HepG2 (cell line): Measurements from ENCODE around the gene SRCIN1. TPM values are rescaled to one million over a fixed set of nuclear protein-coding genes. Genes with fewer than 3 reads are reported as not detected.

Experiments used
- ATAC-seq: fragments of 200-7000 bp; cut with Tn5 transposase; 3 replicates; pipeline ENCODE4 v1.9.1; 2020; ENCODE audit warnings: mild to moderate bottlenecking, moderate library complexity
- BruUV-seq: library from RNA; stranded (reverse); fragments of 400-500 nt; replicated peaks from 2 replicates; lab custom pipeline; 2021; lab: Mats Ljungman, UMichigan
- CTCF ChIA-PET: fragments of 300-600 bp; formaldehyde crosslinking; extraction: SDS; loops from one replicate; lab custom pipeline; 2021; ENCODE audit warnings: low total read pairs, inconsistent platforms, low intra/inter-chr PET ratio; lab: Yijun Ruan, JAX
- POLR2A ChIA-PET: fragments of 350-600 bp; sonication (Branson Sonifier 250); formaldehyde crosslinking; loops from one replicate; lab custom pipeline; 2020; ENCODE audit warnings: antibody characterized with exemption, inconsistent platforms; lab: Yijun Ruan, JAX
- DNase-seq: peaks from one replicate; pipeline ENCODE4 v3.0.0-alpha.2; 2015; ENCODE audit warnings: low spot score
- FAIRE-seq: peaks from 3 replicates; lab custom pipeline; 2011; peaks lifted over from hg19 to GRCh38; lab: Jason Lieb, UNC
- H2AFZ ChIP-seq: one replicate; pipeline ENCODE4 v1.6.1; 2011; ENCODE audit warnings: low read length, inconsistent platforms
- H3K27ac ChIP-seq: fragments of 300-600 bp; 3 replicates; pipeline ENCODE4 v1.8.0; 2011; ENCODE audit warnings: mixed run types, mild to moderate bottlenecking, mixed read lengths, low read length, inconsistent platforms; ENCODE audit not compliant: insufficient read depth; ENCODE audit errors: extremely low read length
- H3K27me3 ChIP-seq, 2 experiments: fragments of 200-600 bp in 1 of 2; 2 replicates in 1 of 2; 3 replicates in 1 of 2; pipeline versions ENCODE4 v1.6.0 to v1.8.0; 2011; ENCODE audit warnings: low read length in 2 of 2, mild to moderate bottlenecking in 2 of 2, moderate library complexity in 2 of 2, inconsistent platforms in 1 of 2; ENCODE audit not compliant: insufficient read depth in 2 of 2, control insufficient read depth in 1 of 2
- H3K36me3 ChIP-seq, 2 experiments: fragments of 200-600 bp in 1 of 2; replicated peaks in 1 of 2; 2 replicates in 1 of 2; 3 replicates in 1 of 2; pipeline versions ENCODE4 v1.5.1 to v1.8.0; 2011; ENCODE audit warnings: low read length in 2 of 2, inconsistent platforms in 1 of 2; ENCODE audit not compliant: insufficient read depth in 2 of 2, control insufficient read depth in 1 of 2
- H3K4me1 ChIP-seq: 2 replicates; pipeline ENCODE4 v1.5.1; 2012; ENCODE audit warnings: low read length, inconsistent platforms; ENCODE audit not compliant: insufficient read depth
- H3K4me2 ChIP-seq: 2 replicates; pipeline ENCODE4 v1.6.0; 2011; ENCODE audit warnings: low read depth, low read length, inconsistent platforms
- H3K4me3 ChIP-seq, 3 experiments: fragments of 200-600 bp in 1 of 3; sonication (generic), shearing (Covaris generic) in 1 of 3; replicated peaks in 1 of 3; 2 replicates each; pipeline ENCODE4 v1.5.1; 2011 to 2016; ENCODE audit warnings: low read length in 3 of 3, inconsistent platforms in 2 of 3, low read depth in 2 of 3, mild to moderate bottlenecking in 2 of 3, control low read depth in 1 of 3, mixed read lengths in 1 of 3; ENCODE audit not compliant: insufficient read depth in 1 of 3
- H3K79me2 ChIP-seq: one replicate; pipeline ENCODE4 v1.6.1; 2011; ENCODE audit warnings: low read length, inconsistent platforms; ENCODE audit not compliant: insufficient read depth
- H3K9ac ChIP-seq: 2 replicates; pipeline ENCODE4 v1.6.0; 2011; ENCODE audit warnings: mild to moderate bottlenecking, low read depth, low read length, inconsistent platforms; ENCODE audit not compliant: insufficient read depth
- H3K9me3 ChIP-seq: 2 replicates; pipeline ENCODE4 v1.5.1; 2012; ENCODE audit warnings: mild to moderate bottlenecking, low read length
- H4K20me1 ChIP-seq: 2 replicates; pipeline ENCODE4 v1.6.0; 2011; ENCODE audit warnings: inconsistent platforms, mild to moderate bottlenecking, low read length, moderate library complexity; ENCODE audit not compliant: insufficient read depth
- ATF1 ChIP-seq: IDR thresholded peaks from 2 replicates; pipeline ENCODE4 v1.6.1; 2016; ENCODE audit warnings: mild to moderate bottlenecking, control low read depth
- CENPT ChIP-seq: sonication (generic); formaldehyde crosslinking; IDR thresholded peaks from 2 replicates; pipeline ENCODE4 v1.8.0; 2022; ENCODE audit warnings: low read depth, mild to moderate bottlenecking, moderate library complexity, missing genetic modification reagents
- IRF9 ChIP-seq: sonication (generic); formaldehyde crosslinking; IDR thresholded peaks from 2 replicates; pipeline ENCODE4 v1.8.0; 2022; ENCODE audit warnings: missing genetic modification reagents, mild to moderate bottlenecking, borderline replicate concordance
- MAZ ChIP-seq, 2 experiments: sonication (generic) in 1 of 2; formaldehyde crosslinking in 1 of 2; IDR thresholded peaks; 2 replicates each; pipeline versions ENCODE4 v1.5.0 to v1.6.1; 2012 to 2020; ENCODE audit warnings: low read depth in 2 of 2, mild to moderate bottlenecking in 2 of 2, borderline replicate concordance in 1 of 2, improper control_type of control experiment in 1 of 2, low read length in 1 of 2, missing genetic modification reagents in 1 of 2, moderate library complexity in 1 of 2
- SMARCE1 ChIP-seq: fragments of 450-650 bp; IDR thresholded peaks from 2 replicates; pipeline ENCODE4 v1.6.1; 2017; ENCODE audit warnings: borderline replicate concordance
- TCF7 ChIP-seq: sonication (generic); IDR thresholded peaks from 2 replicates; pipeline ENCODE4 v1.6.1; 2016; ENCODE audit warnings: antibody characterized with exemption, low read depth
- ZC3H4 ChIP-seq: sonication (generic); formaldehyde crosslinking; IDR thresholded peaks from 2 replicates; pipeline ENCODE4 v1.4.0; 2020; ENCODE audit warnings: missing genetic modification reagents, borderline replicate concordance
- ZEB1 ChIP-seq: IDR thresholded peaks from 2 replicates; pipeline ENCODE4 v1.6.1; 2012; ENCODE audit warnings: mild to moderate bottlenecking, low read depth, inconsistent platforms; ENCODE audit not compliant: insufficient replicate concordance
- ZMYM2 ChIP-seq: sonication (generic); formaldehyde crosslinking; IDR thresholded peaks from 2 replicates; pipeline ENCODE4 v1.8.0; 2022; ENCODE audit warnings: mild to moderate bottlenecking, missing genetic modification reagents
- ZNF362 ChIP-seq: sonication (generic); formaldehyde crosslinking; IDR thresholded peaks from 2 replicates; pipeline ENCODE4 v1.4.0; 2020; ENCODE audit warnings: missing genetic modification reagents, mild to moderate bottlenecking, borderline replicate concordance
- ZNF441 ChIP-seq: sonication (generic); formaldehyde crosslinking; IDR thresholded peaks from 2 replicates; pipeline ENCODE4 v1.7.0; 2021; ENCODE audit warnings: missing genetic modification reagents, borderline replicate concordance
- WGBS: methylation state at CpG from one replicate; pipeline ENCODE4 v1.1.6; 2017; ENCODE audit warnings: low lambda C conversion rate; 5-methylcytosine and 5-hydroxymethylcytosine counted together
- in situ Hi-C: cut with HindIII; loops from 2 replicates; pipeline ENCODE4 v1.10.0; 2017; ENCODE audit warnings: low pct_unique_long_range_greater_than_20kb; ENCODE audit not compliant: extremely low pct_ligation_motif_present
- intact Hi-C: fragments of 100-400 bp; cut with micrococcal nuclease; formaldehyde crosslinking; loops from one replicate; pipeline ENCODE4 v1.10.0; 2022; ENCODE audit not compliant: unreplicated experiment
- polyA plus RNA-seq, 8 experiments: library from polyadenylated mRNA; depleted of rRNA in 3 of 8; stranded (reverse) in 7 of 8; unstranded in 1 of 8; fragments of >200 nt; fragmentation: Illumina TruSeq in 4 of 8; extraction: Trizol in 4 of 8; gene quantifications; 2 replicates each; pipeline versions ENCODE4 v1.2.1 to v1.2.3, GENCODE V29; 2011 to 2016; ENCODE audit warnings: low read depth in 4 of 8, missing spikeins in 1 of 8, mixed read lengths in 1 of 8; ENCODE audit not compliant: insufficient read depth in 1 of 8
- total RNA-seq, 5 experiments: library from RNA; depleted of rRNA; stranded (reverse); fragments of >200 nt; fragmentation: Illumina TruSeq; extraction: Trizol; gene quantifications; 2 replicates each; pipeline ENCODE4 v1.2.3, GENCODE V29; 2016; ENCODE audit warnings: low read depth in 1 of 5

The SRCIN1 gene
- total and polyA plus RNA-seq, 2 of the 13 experiments (the other 11 are each of a cell fraction or from before 2014, with no cell fraction given) = 1.2 to 9.6 TPM

- H3K4me3 ChIP-seq = no peak overlapping the region
- H3K79me2 ChIP-seq = no peaks in the 10 kb centered on the region
- H3K4me1 ChIP-seq = no peaks in the 10 kb centered on the region
- 37% methylated on average over 7 of the region's 7 CpGs for WGBS
- intact Hi-C loops = no loop called here
- H3K9ac ChIP-seq = no peak overlapping the region
- BruUV-seq = no TSS peak
- peak; percentile 19; the same call in 2 of the 3 replicates for ATAC-seq
- no peak overlapping the region for H3K4me2 ChIP-seq
- no peak overlapping the region for H2AFZ ChIP-seq
- CTCF ChIA-PET = no interaction called here
- H4K20me1 ChIP-seq = no peaks in the 10 kb centered on the region; the same call in 1 of the 2 replicates
- TF ChIP-seq ZC3H4 (CRISPR knock-in tag) (no peak), IRF9 (CRISPR knock-in tag) (0 out of 2 replicates have a peak, but pooled peaks have one; percentile 30)
- TF ChIP-seq, all 625 proteins: peak for 1
- FAIRE-seq (no peak), DNase-seq (no peak)
- in situ Hi-C loops = no loop called here
- H3K27me3 ChIP-seq = peaks cover 12 to 54% of the 10 kb centered on the region in 2 experiments
- no peaks in the 10 kb centered on the region for H3K36me3 ChIP-seq
- no peak overlapping the region for H3K27ac ChIP-seq
- H3K9me3 ChIP-seq = no peaks in the 10 kb centered on the region
- POLR2A ChIA-PET = no interaction called here
Measured at GRCh38 chr17:38534498-38534885, 71.3 kb downstream of the SRCIN1 start.

- no peak for DNase-seq
- Histone ChIP-seq H3K79me2 (no peaks in the 10 kb centered on the region), H3K9ac (no peak overlapping the region), H3K9me3 (no peaks in the 10 kb centered on the region), H3K4me1 (no peaks in the 10 kb centered on the region), H3K4me2 (no peak overlapping the region), H3K4me3 (no peak overlapping the region), H2AFZ (no peak overlapping the region), H4K20me1 (no peaks in the 10 kb centered on the region; the same call in 1 of the 2 replicates), H3K27ac (no peak overlapping the region), H3K36me3 (no peaks in the 10 kb centered on the region), H3K27me3 (peaks cover 9 to 53% of the 10 kb centered on the region in 2 experiments)
- ChIA-PET CTCF (no interaction called here), POLR2A (no interaction called here)
- no peak for FAIRE-seq
- BruUV-seq = no TSS peak
- intact Hi-C loops (no loop called here), in situ Hi-C loops (no loop called here)
- peak; percentile 45 for ATAC-seq
- WGBS = 66% methylated on average over 7 of the region's 13 CpGs
- TF ChIP-seq ZNF441 (no peak), ZEB1 (no peak), MAZ (IDR thresholded peaks at IDR 0.05; ENCODE audit: borderline replicate concordance, low read depth, low read length) (no peak), MAZ (CRISPR knock-in tag; IDR thresholded peaks at IDR 0.05; ENCODE audit: low read depth) (no peak), TCF7 (no peak), ZMYM2 (no peak), ZNF362 (CRISPR knock-in tag) (no peak), CENPT (CRISPR knock-in tag) (no peak), SMARCE1 (no peak), ATF1 (CRISPR knock-in tag) (no peak)
Measured at GRCh38 chr17:38533866-38534497, 71.8 kb downstream of the SRCIN1 start.
